GM12878 (cell line): ENCODE results near the gene NF1.

Experiments
- BCLAF1 ChIP-seq: fragments of 450-650 bp; IDR thresholded peaks from 2 replicates; pipeline ENCODE4 v1.6.1; 2017; ENCODE audit warnings: antibody characterized with exemption, mild to moderate bottlenecking, moderate library complexity
- CEBPB ChIP-seq, 2 experiments: fragments of 150-350 bp in 1 of 2; IDR thresholded peaks; 2 replicates each; pipeline ENCODE4 v1.6.1; 2012 to 2014; ENCODE audit warnings: low read depth in 2 of 2, low read length in 2 of 2, borderline replicate concordance in 1 of 2, inconsistent platforms in 1 of 2
- CHD2 ChIP-seq: IDR thresholded peaks from 2 replicates; pipeline ENCODE4 v1.6.1; 2011; ENCODE audit warnings: low read depth, low read length, improper control_type of control experiment, borderline replicate concordance
- CTCF ChIP-seq, 3 experiments: IDR thresholded peaks in 2 of 3; conservative IDR thresholded peaks in 1 of 3; 2 replicates each; pipeline ENCODE4 v1.5.1; 2011; ENCODE audit warnings: low read depth in 3 of 3, low read length in 3 of 3, mild to moderate bottlenecking in 3 of 3, control low read depth in 2 of 3, moderate library complexity in 2 of 3, inconsistent platforms in 1 of 3, mixed read lengths in 1 of 3; ENCODE audit not compliant: control insufficient read depth in 2 of 3, insufficient read depth in 1 of 3; ENCODE audit errors: extremely low read depth in 1 of 3
- ETV6 ChIP-seq, 2 experiments: fragments of 450-650 bp in 1 of 2; IDR thresholded peaks in 1 of 2; conservative IDR thresholded peaks in 1 of 2; 2 replicates each; pipeline ENCODE4 v1.6.1; 2014; ENCODE audit warnings: antibody characterized with exemption in 1 of 2, borderline replicate concordance in 1 of 2, low read depth in 1 of 2, mild to moderate bottlenecking in 1 of 2, moderate library complexity in 1 of 2
- GABPA ChIP-seq: IDR thresholded peaks from 2 replicates; pipeline ENCODE4 v1.6.1; 2014; ENCODE audit warnings: antibody characterized with exemption, low read depth, mild to moderate bottlenecking, inconsistent platforms
- IRF4 ChIP-seq: IDR thresholded peaks from 2 replicates; pipeline ENCODE4 v1.6.1; 2011; ENCODE audit warnings: low read depth, low read length
- PML ChIP-seq: IDR thresholded peaks from 2 replicates; pipeline ENCODE4 v1.6.1; 2012; ENCODE audit warnings: low read length, inconsistent platforms
- YY1 ChIP-seq: IDR thresholded peaks from 2 replicates; pipeline ENCODE4 v1.6.1; 2011; ENCODE audit warnings: low read depth, mild to moderate bottlenecking, low read length
- ZNF687 ChIP-seq: fragments of 450-650 bp; IDR thresholded peaks from 2 replicates; pipeline ENCODE4 v1.6.1; 2017; ENCODE audit warnings: mild to moderate bottlenecking, moderate library complexity

GRCh38 chr17:31415640-31416502, 321.1 kb downstream of the NF1 start:
- TF ChIP-seq YY1 (no peak), GABPA (no peak), CHD2 (no peak), ZNF687 (no peak), BCLAF1 (no peak), CTCF (IDR thresholded peaks at IDR 0.05 in 2 of 3, conservative IDR thresholded peaks at IDR 0.05 in 1 of 3; ENCODE audit: control insufficient read depth in 2 of 3, extremely low read depth in 1 of 3, insufficient read depth in 1 of 3, low read depth in 3 of 3, low read length in 3 of 3) (no peak), IRF4 (no peak), PML (no peak), CEBPB (IDR thresholded peaks at IDR 0.05; ENCODE audit: borderline replicate concordance in 1 of 2, low read depth in 2 of 2, low read length in 2 of 2) (no peak), ETV6 (conservative IDR thresholded peaks at IDR 0.05 in 1 of 2, IDR thresholded peaks at IDR 0.05 in 1 of 2; ENCODE audit: borderline replicate concordance in 1 of 2, low read depth in 1 of 2) (no peak)
